GM12891 (cell line): ENCODE results near the gene TRPC3.

Experiments
- PAX5 ChIP-seq: IDR thresholded peaks from 2 replicates; pipeline ENCODE4 v1.6.1; 2011; ENCODE audit warnings: low read length, moderate library complexity, mild to moderate bottlenecking; ENCODE audit not compliant: insufficient read depth, severe bottlenecking
- POLR2A ChIP-seq: IDR thresholded peaks from 2 replicates; pipeline ENCODE4 v1.6.1; 2011; ENCODE audit warnings: low read depth, low read length, control low read depth
- POLR2AphosphoS5 ChIP-seq: IDR thresholded peaks from 2 replicates; pipeline ENCODE4 v1.6.1; 2011; ENCODE audit warnings: low read depth, low read length, control low read depth
- POU2F2 ChIP-seq: IDR thresholded peaks from 2 replicates; pipeline ENCODE4 v1.6.1; 2011; ENCODE audit warnings: low read depth, mild to moderate bottlenecking, control low read depth, low read length, moderate library complexity
- SPI1 ChIP-seq: IDR thresholded peaks from 2 replicates; pipeline ENCODE4 v1.6.1; 2011; ENCODE audit warnings: low read depth, low read length, control low read depth
- TAF1 ChIP-seq: IDR thresholded peaks from 2 replicates; pipeline ENCODE4 v1.6.1; 2011; ENCODE audit warnings: low read depth, low read length, control low read depth

DNA sequence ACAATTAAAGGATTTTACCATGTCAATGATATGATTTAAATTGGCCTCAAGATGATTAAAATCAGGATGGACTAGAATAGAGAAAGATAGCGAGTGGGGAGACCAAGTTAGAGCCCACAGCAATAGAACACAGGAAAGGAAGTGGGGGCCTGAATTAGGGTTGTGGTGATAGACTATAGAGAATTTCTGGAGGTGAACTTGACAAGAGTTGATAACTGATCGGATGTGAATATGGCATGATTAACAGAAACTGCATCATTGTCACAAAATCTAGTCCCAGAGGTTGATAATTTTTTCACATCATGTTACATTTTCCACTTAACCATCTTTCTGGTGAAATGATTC, 26.3 kb upstream of the TRPC3 start:
- TF ChIP-seq POLR2A (no peak), TAF1 (no peak), POLR2AphosphoS5 (no peak), SPI1 (no peak), PAX5 (no peak), POU2F2 (no peak)
